NCI-H1105 (cell line): ENCODE measurements around the gene NT5DC2.
"Not testable (repeated sequence)": the region's sequence is repeated elsewhere in the genome, so short reads cannot be mapped to it uniquely, and the experiment has no call there.

Experiments
- DNase-seq: peaks from one replicate; lab custom pipeline; 2025; lab: John Stamatoyannopoulos, UW

Gene NT5DC2

GRCh38 chr3:52537165-52537620 is 3.5 kb upstream of the NT5DC2 start:
- DNase-seq, result no peak

GRCh38 chr3:52536369-52537164 is 2.9 kb upstream of the NT5DC2 start, which contains the start of gene UQCC5:
UQCC5 (plus strand) TSS chr3:52536605; CDS start chr3:52536756, 151 bp downstream.
- peak; percentile 95 for DNase-seq

GRCh38 chr3:52536112-52536368 is 2.4 kb upstream of the NT5DC2 start:
- no peak for DNase-seq

- DNase-seq, result no peak
Observed at GRCh38 chr3:52535411-52536111, 1.9 kb upstream of the NT5DC2 start.

GRCh38 chr3:52534281-52535183 is 875 bp upstream of the NT5DC2 start:
- DNase-seq, result peak; percentile 5

GRCh38 chr3:52532838-52533622 is 627 bp downstream of the NT5DC2 start:
- no peak for DNase-seq

- no peak for DNase-seq
Observed at GRCh38 chr3:52532517-52532837, 1.2 kb downstream of the NT5DC2 start.

GRCh38 chr3:52531860-52532516 is 1.7 kb downstream of the NT5DC2 start:
- DNase-seq, result no peak

GRCh38 chr3:52530918-52531826 is 2.5 kb downstream of the NT5DC2 start:
- no peak for DNase-seq

- no peak for DNase-seq
Observed at GRCh38 chr3:52529376-52530333, 4.0 kb downstream of the NT5DC2 start.

- no peak for DNase-seq
Observed at GRCh38 chr3:52528586-52529375, 4.9 kb downstream of the NT5DC2 start.

GRCh38 chr3:52527732-52528585 is 5.7 kb downstream of the NT5DC2 start:
- DNase-seq, result no peak

GRCh38 chr3:52527039-52527731 is 6.5 kb downstream of the NT5DC2 start:
- no peak for DNase-seq

GRCh38 chr3:52526671-52527038 is 7.0 kb downstream of the NT5DC2 start:
- not testable (repeated sequence) for DNase-seq

GRCh38 chr3:52525680-52526561 is 7.7 kb downstream of the NT5DC2 start:
- peak; percentile 4 for DNase-seq
